Upper lobe of left lung (tissue), 6 donors: ENCODE data around the gene MIER2. TPM values are rescaled to one million over a fixed set of nuclear protein-coding genes. Genes with fewer than 3 reads are reported as not detected.

ENCODE experiments used
- ATAC-seq, 2 donors: fragments of 200-7000 bp; cut with Tn5 transposase; one replicate each; pipeline ENCODE4 v1.9.1; 2022; ENCODE audit warnings: mild to moderate bottlenecking in 2 of 2, moderate library complexity in 2 of 2; ENCODE audit not compliant: low FRiP score in 2 of 2
- DNase-seq, 2 donors: peaks; one replicate each; pipeline ENCODE4 v3.0.0-alpha.2; 2019 to 2020
- H3K27ac ChIP-seq, 4 donors: fragments of 200-600 bp; sonication (generic); one replicate each; pipeline ENCODE4 v1.5.1; 2016 to 2019
- H3K27me3 ChIP-seq, 4 donors: fragments of 200-600 bp; sonication (generic); one replicate each; pipeline ENCODE4 v1.5.1; 2017 to 2019
- H3K36me3 ChIP-seq, 4 donors: fragments of 200-600 bp; sonication (generic); one replicate each; pipeline ENCODE4 v1.5.1; 2016 to 2019
- H3K4me1 ChIP-seq, 4 donors: fragments of 200-600 bp; sonication (generic); one replicate each; pipeline ENCODE4 v1.5.1; 2018 to 2019
- H3K4me3 ChIP-seq, 4 donors: fragments of 200-600 bp; sonication (generic); one replicate each; pipeline ENCODE4 v1.5.1; 2017 to 2019; ENCODE audit warnings: mild to moderate bottlenecking in 2 of 4, moderate library complexity in 1 of 4
- H3K9me3 ChIP-seq, 4 donors: fragments of 200-600 bp; sonication (generic); one replicate each; pipeline ENCODE4 v1.5.1; 2018 to 2019
- CTCF ChIP-seq, 6 experiments: fragments of 450-650 bp in 4 of 6; fragments of 200-600 bp in 2 of 6; sonication (generic) in 2 of 6; IDR thresholded peaks; one replicate each; pipeline ENCODE4 v1.5.1; 2016 to 2019; ENCODE audit warnings: antibody characterized with exemption in 6 of 6
- EP300 ChIP-seq, 4 donors: sonication (generic); formaldehyde crosslinking; IDR thresholded peaks; one replicate each; pipeline ENCODE4 v1.5.1; 2017; ENCODE audit warnings: antibody characterized with exemption in 4 of 4, control low read depth in 2 of 4
- POLR2A ChIP-seq, 4 donors: fragments of 450-650 bp; IDR thresholded peaks; one replicate each; pipeline ENCODE4 v1.5.1; 2016 to 2017; ENCODE audit warnings: antibody characterized with exemption in 4 of 4, mild to moderate bottlenecking in 2 of 4
- POLR2AphosphoS5 ChIP-seq, 2 donors: sonication (generic); formaldehyde crosslinking; IDR thresholded peaks; one replicate each; pipeline ENCODE4 v1.5.1; 2017; ENCODE audit warnings: antibody characterized with exemption in 2 of 2
- WGBS, 2 donors: methylation state at CpG; one replicate each; pipeline ENCODE4 v1.1.5; 2017 to 2018; 5-methylcytosine and 5-hydroxymethylcytosine counted together
- total RNA-seq, 6 donors: library from RNA; depleted of rRNA in 4 of 6; stranded (reverse); fragments of >200 nt in 4 of 6; gene quantifications; one replicate each; pipeline versions ENCODE4 v1.1.0 to v1.2.1, GENCODE V29; 2016 to 2021
- donor health status: DM: no; HTN: no; CAD: no; lungs with moderate emphysema.
- donor health status: DM: no; HTN: yes; CAD: no; lungs with severe emphysema.

MIER2 gene
- total RNA-seq, 6 donors from 2014 or later, result 16.4 to 64.8 (median 31.7) TPM

DNA sequence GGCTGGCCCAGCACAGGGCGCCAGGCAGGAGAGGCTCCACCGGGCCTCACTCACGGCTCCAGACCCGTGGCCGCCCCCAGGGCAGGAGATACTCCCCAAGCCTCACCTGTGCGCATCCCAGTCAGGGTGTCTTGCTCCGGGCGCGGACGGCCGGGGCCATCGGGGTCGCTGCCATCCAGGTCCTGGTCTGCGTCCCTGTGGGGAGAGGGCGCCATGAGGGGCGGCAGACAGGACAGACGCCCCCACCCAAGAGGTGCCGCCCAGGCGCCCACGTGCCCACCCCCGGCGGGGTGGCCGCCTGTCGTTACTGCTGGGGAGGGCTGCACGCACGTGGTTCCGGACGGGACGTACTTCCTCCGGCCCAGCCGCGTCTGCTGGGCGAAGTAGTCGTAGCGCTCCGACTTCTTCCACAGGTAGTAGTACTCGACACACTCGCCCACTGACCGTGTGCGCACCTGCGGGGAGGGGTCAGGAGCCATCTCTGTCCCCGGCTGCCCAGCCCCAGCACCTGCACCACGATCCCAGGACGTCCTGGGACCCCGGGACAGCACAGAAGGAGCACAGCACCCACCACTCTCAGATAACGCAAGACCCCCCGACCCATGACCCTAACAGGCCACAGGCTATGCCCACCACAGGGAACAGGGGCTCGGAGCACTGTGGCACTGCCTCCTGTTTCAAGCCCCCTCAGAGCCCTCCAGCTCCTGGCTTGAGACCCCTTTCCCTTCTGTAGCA is 36.0 kb downstream of the MIER2 start:
- Histone ChIP-seq H3K4me1 (peaks cover 8 to 16% (median 14%) of the 10 kb centered on the region in 4 donors), H3K27ac (peak overlapping the region; percentile 83 to 91 (median 86)), H3K4me3 (peak overlapping the region in 3 of 4 donors; percentile 48 to 60 (median 52)), H3K36me3 (peaks cover 19 to 74% (median 58%) of the 10 kb centered on the region in 4 donors), H3K27me3 (no peaks in the 10 kb centered on the region), H3K9me3 (no peaks in the 10 kb centered on the region)
- WGBS, 2 donors, result 84 to 98% methylated on average over 6 to 46 of the region's 48 CpGs
- DNase-seq (peak in 1 of 2 donors; percentile 81), ATAC-seq (no peak)
- TF ChIP-seq CTCF (IDR thresholded peaks at IDR 0.05), result peak in 1 of 6 experiments; percentile 11
- TF ChIP-seq POLR2A (IDR thresholded peaks at IDR 0.05), result no peak
- no peak for TF ChIP-seq EP300 (IDR thresholded peaks at IDR 0.05)
- TF ChIP-seq POLR2AphosphoS5 (IDR thresholded peaks at IDR 0.05), result no peak

DNA sequence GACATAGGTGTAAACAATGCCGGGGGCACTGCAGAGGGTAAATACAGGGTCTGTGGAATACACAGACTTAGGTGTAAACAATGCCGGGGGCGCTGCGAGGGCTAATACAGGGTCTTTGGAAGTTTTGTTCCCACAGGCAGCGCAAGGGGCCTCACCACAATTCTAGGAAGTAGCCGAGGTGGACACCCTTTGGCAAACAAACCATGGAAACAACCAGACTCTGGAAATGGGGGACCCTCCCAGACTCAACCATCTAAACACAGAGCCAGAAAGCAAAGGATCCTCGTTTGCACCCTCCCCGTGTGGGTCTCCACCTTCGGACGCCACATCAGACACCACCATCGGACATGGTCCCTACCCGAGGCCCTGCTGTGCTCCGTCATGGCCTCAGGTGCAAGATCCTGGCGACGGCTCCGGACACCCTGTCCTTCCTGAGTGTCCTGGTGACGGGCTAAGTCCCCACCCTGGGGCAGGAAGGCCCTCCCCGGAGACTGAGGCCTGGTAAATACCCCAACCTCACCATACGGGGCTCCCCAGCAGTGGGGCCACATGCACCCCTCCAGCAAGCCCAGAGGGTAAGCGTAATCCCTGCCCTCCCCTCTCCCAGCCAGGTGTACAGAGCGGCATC is 36.7 kb downstream of the MIER2 start:
- Histone ChIP-seq H3K4me3 (peak overlapping the region in 3 of 4 donors; percentile 48 to 60 (median 52)), H3K9me3 (no peaks in the 10 kb centered on the region), H3K27me3 (no peaks in the 10 kb centered on the region), H3K27ac (peak overlapping the region; percentile 83 to 91 (median 86)), H3K36me3 (peaks cover 19 to 67% (median 52%) of the 10 kb centered on the region in 4 donors), H3K4me1 (peaks cover 4 to 9% (median 7%) of the 10 kb centered on the region in 4 donors)
- no peak for ATAC-seq
- no peak for DNase-seq
- peak in 1 of 4 donors; percentile 2 for TF ChIP-seq POLR2A (IDR thresholded peaks at IDR 0.05)
- peak in 1 of 2 donors; percentile 16 for TF ChIP-seq POLR2AphosphoS5 (IDR thresholded peaks at IDR 0.05)
- TF ChIP-seq EP300 (IDR thresholded peaks at IDR 0.05), result no peak
- TF ChIP-seq CTCF (IDR thresholded peaks at IDR 0.05), result no peak
- 77 to 78% methylated on average over 16 to 21 of the region's 21 CpGs for WGBS, 2 donors

DNA sequence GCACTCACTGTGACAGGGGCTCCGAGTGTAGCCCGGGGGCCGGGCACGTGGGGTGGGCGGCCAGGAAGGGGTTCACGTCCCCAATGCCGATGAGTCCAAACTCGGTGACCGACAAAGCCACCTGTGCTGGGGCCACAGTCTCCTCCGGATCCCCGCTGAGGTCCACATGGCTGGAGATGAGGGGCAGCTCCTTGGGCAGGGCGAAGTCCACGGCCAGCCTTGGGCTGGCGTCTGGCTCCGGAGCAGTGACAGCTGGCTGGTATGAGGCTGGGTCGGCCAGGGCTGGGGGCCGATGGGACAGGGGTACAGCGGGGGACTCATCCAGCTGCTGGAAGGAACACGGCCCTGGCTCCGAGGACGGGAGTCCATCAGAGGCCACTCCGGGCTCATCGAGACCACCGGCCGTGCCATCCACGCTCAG is 37.5 kb downstream of the MIER2 start:
- H3K27ac ChIP-seq, result peak overlapping the region in 3 of 4 donors; percentile 85 to 91 (median 87)

More for the DNA sequence above, 37.5 kb downstream of the MIER2 start:
- TF ChIP-seq POLR2A (IDR thresholded peaks at IDR 0.05) (no peak), EP300 (IDR thresholded peaks at IDR 0.05) (no peak), POLR2AphosphoS5 (IDR thresholded peaks at IDR 0.05) (no peak), CTCF (IDR thresholded peaks at IDR 0.05) (no peak)
- no peak for ATAC-seq
- no peak for DNase-seq
- Histone ChIP-seq H3K9me3 (no peaks in the 10 kb centered on the region), H3K4me3 (peak overlapping the region in 3 of 4 donors; percentile 48 to 60 (median 52)), H3K4me1 (peaks cover 4 to 9% (median 7%) of the 10 kb centered on the region in 4 donors), H3K36me3 (peaks cover 19 to 67% (median 52%) of the 10 kb centered on the region in 4 donors), H3K27me3 (no peaks in the 10 kb centered on the region)
- 80 to 95% methylated on average over 1 to 26 of the region's 26 CpGs for WGBS, 2 donors
